ENCODE measurements around the gene NEK8.
"Not testable (repeated sequence)": the region's sequence is repeated elsewhere in the genome, so short reads cannot be mapped to it uniquely, and the experiment has no call there.

Gene NEK8

GRCh38 chr17:28725660-28726225 lies 2.8 kb upstream of the NEK8 start:
- Mint-ChIP-seq H3K27me3 (peaks cover 2% of the 10 kb centered on the region), H3K4me1 (ENCODE audit: low read depth) (peaks cover 65% of the 10 kb centered on the region), H3K9me3 (no peaks in the 10 kb centered on the region), H3K36me3 (ENCODE audit: low read depth) (peaks cover 53% of the 10 kb centered on the region), H3K27ac (peak overlapping the region; percentile 83), H3K4me3 (peak overlapping the region; percentile 96)
- intact Hi-C loops (cut with micrococcal nuclease), result loop anchor here (2.0 to 5.0 kb wide), 2 partner anchors 37 to 223 kb away; no protein-coding TSS in a partner anchor

DNA sequence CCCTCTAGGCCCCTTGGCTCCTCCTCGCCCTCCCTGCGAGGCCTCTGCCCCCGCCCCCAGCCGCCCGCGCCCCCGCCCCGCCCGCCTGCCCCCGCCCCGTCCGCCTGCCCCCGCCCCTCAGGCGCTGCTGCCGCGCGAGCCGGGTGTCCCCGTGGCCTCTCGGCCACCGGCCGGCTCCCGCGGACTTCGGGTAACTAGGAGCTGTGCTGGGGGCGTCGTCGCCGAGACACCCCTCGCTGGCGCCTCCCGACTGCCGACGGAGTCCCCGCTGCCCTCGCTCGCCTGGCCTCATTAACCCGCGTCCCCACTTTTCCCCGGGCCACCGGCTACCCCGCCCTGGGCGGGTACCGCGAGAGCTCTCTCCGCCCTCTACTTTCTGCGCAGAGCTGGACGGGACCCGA lies 2.4 kb upstream of the NEK8 start, which contains the start of gene TLCD1:
TLCD1 (minus strand) TSS at position 8 of the 401 bp plus-strand sequence. CDS start 136 bp downstream, outside the sequence.
- H3K36me3 Mint-ChIP-seq (ENCODE audit: low read depth), result peaks cover 48% of the 10 kb centered on the region
- H3K27ac Mint-ChIP-seq, result peak within 1 kb of the TSS; percentile 83
- H3K4me3 Mint-ChIP-seq, result peak within 1 kb of the TSS; percentile 96
- no peaks in the 10 kb centered on the region for H3K9me3 Mint-ChIP-seq
- H3K27me3 Mint-ChIP-seq, result peaks cover 2% of the 10 kb centered on the region
- H3K4me1 Mint-ChIP-seq (ENCODE audit: low read depth), result peaks cover 60% of the 10 kb centered on the region
- intact Hi-C loops (cut with micrococcal nuclease), result loop anchor here (2.0 to 5.0 kb wide), 2 partner anchors 36 to 223 kb away; no protein-coding TSS in a partner anchor

DNA sequence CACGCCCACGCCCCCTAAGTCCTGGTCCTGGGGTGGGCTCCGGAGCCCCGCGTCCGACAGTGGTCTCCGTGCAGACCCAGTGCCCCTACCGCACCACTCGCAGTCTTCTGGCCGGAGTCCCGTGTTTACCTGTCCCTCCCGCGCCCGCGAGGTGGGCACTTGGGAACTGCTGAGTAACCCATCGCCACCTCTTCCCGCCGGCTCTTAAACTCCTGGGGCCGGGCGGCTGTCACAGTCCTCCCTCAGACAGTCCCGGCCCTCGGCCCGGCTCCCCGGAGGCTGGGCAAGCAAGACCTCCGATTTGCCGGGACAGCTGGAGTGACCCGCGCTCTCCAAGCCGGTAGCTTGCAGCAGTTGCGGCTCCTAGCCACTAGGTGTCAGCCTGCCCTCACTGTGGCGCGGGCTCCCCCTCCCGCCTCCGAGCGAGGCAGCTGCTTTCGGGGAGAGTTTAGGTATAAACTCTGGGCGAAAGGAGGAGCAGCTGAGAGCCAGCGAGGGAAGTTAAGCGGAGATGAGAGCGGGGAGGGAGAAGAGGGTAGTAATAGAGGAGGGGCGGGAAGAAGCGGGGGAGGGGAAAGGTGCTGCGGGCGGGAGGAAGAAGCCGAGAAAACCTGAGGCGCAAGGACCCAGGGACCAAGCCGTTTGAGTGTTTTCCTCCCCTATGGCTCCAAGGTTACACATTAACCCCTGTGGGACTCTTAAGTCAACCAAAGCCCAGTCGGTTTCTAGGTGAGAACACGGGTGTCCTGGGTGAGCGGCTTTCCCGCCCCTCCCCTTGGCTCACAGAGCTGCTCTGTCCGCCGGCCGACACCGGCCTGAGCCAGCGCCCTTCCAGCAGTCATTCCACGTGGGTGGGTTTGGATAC lies 1.7 kb upstream of the NEK8 start:
- H3K9me3 Mint-ChIP-seq, result no peaks in the 10 kb centered on the region
- peak overlapping the region; percentile 96 for H3K4me3 Mint-ChIP-seq
- peaks cover 2% of the 10 kb centered on the region for H3K27me3 Mint-ChIP-seq
- H3K27ac Mint-ChIP-seq, result peak overlapping the region; percentile 83
- peaks cover 55% of the 10 kb centered on the region for H3K4me1 Mint-ChIP-seq (ENCODE audit: low read depth)
- H3K36me3 Mint-ChIP-seq (ENCODE audit: low read depth), result peaks cover 42% of the 10 kb centered on the region
- intact Hi-C loops (cut with micrococcal nuclease), result loop anchor here (1.0 to 5.0 kb wide), 3 partner anchors 23 to 222 kb away; no protein-coding TSS in a partner anchor

DNA sequence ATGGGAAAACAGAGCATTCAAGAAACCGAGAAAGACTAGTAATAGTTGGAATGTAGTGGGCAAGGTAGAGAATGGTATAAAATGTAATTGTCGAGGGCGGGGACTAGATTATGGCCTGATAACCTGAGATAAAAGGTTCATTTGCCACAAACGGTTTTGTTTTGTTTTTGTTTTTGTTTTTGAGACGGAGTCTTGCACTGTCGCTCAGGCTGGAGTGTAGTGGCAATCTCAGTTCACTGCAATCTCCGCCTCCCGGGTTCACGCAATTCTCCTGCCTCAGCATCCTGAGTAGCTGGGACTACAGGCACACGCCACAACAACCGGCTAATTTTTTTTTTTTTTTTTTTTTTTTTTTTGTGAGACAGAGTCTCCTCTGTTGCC lies 1.4 kb downstream of the NEK8 start:
- peak overlapping the region; percentile 81 for H3K27ac Mint-ChIP-seq

DNA sequence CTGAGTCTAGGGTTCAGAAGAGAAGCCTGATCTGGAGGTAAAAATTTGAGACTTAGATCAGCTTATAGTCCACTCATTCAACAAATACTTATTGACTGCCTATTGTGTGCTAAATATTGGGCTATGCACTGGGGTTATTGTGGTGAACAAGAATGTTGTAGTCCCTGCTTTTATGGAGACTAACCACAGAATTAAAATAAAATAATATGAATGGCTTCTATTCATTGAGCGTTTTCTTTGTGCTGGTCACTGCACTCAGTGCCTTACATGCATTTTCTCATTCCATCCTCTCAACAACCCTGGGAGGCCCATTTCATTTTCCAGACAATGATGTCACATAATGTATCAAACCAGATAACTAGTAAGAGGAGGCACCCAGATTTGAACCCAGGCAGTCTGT lies 4.8 kb downstream of the NEK8 start:
- Mint-ChIP-seq H3K27ac (no peak overlapping the region), H3K4me1 (ENCODE audit: low read depth) (peaks cover 13% of the 10 kb centered on the region), H3K27me3 (peaks cover 5% of the 10 kb centered on the region), H3K36me3 (ENCODE audit: low read depth) (no peaks in the 10 kb centered on the region), H3K9me3 (no peaks in the 10 kb centered on the region), H3K4me3 (no peak overlapping the region)
- intact Hi-C loops (cut with micrococcal nuclease), result no loop called here

More for the DNA sequence above, 1.4 kb downstream of the NEK8 start:
- Mint-ChIP-seq H3K36me3 (ENCODE audit: low read depth) (peaks cover 11% of the 10 kb centered on the region), H3K4me1 (ENCODE audit: low read depth) (peaks cover 39% of the 10 kb centered on the region), H3K27me3 (peaks cover 2% of the 10 kb centered on the region), H3K4me3 (no peak overlapping the region), H3K9me3 (no peaks in the 10 kb centered on the region)
- intact Hi-C loops (cut with micrococcal nuclease), result loop anchor here (5.0 kb wide), 1 partner anchor 32 kb away; no protein-coding TSS in a partner anchor

DNA sequence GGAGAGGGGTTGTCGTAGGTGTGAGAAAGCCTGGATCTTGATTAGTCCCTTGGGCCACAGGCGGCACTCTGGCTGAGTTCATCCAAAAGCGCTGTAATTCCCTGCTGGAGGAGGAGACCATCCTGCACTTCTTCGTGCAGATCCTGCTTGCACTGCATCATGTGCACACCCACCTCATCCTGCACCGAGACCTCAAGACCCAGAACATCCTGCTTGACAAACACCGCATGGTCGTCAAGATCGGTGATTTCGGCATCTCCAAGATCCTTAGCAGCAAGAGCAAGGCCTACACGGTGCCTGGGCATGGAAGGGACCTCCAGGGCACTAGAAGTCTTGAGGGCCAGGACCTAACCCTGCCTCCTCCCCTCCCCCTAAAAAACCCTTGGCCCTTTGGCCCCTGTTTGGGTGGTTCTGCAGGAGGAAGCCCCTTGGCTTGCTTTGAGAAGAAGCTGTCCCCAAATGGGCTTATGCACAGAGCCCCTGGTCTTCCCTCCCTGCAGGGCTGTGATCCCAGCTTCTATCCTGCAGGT lies 6.2 kb downstream of the NEK8 start:
- Mint-ChIP-seq H3K9me3 (no peaks in the 10 kb centered on the region), H3K27me3 (peaks cover 14% of the 10 kb centered on the region), H3K36me3 (ENCODE audit: low read depth) (no peaks in the 10 kb centered on the region), H3K4me3 (no peak overlapping the region), H3K27ac (no peak overlapping the region), H3K4me1 (ENCODE audit: low read depth) (peaks cover 4% of the 10 kb centered on the region)
- intact Hi-C loops (cut with micrococcal nuclease), result no loop called here

DNA sequence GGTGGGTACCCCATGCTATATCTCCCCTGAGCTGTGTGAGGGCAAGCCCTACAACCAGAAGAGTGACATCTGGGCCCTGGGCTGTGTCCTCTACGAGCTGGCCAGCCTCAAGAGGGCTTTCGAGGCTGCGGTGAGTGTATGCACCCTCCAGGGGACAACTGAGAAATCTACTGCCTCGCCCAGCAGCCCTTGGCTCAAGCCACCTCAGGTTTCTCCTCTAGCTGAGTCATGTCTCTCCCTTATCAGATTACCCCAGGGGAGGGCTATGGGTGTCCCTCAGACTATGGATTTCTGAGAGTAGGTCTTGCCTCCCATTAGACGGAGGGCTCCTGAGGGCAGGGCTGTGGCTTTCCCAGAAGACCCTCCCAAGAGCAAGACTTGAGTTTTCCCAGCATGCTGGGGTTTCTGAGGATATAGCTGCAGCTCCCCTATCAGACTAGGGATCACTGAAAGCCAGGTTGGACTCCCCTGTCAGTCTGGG lies 6.7 kb downstream of the NEK8 start:
- no peaks in the 10 kb centered on the region for H3K4me1 Mint-ChIP-seq (ENCODE audit: low read depth)
- peaks cover 14% of the 10 kb centered on the region for H3K27me3 Mint-ChIP-seq
- H3K4me3 Mint-ChIP-seq, result no peak overlapping the region
- intact Hi-C loops (cut with micrococcal nuclease), result no loop called here
- H3K27ac Mint-ChIP-seq, result no peak overlapping the region
- no peaks in the 10 kb centered on the region for H3K36me3 Mint-ChIP-seq (ENCODE audit: low read depth)
- H3K9me3 Mint-ChIP-seq, result no peaks in the 10 kb centered on the region

GRCh38 chr17:28735913-28736769 lies 7.6 kb downstream of the NEK8 start:
- H3K4me3 Mint-ChIP-seq; intact Hi-C loops (cut with micrococcal nuclease); H3K4me1 Mint-ChIP-seq (ENCODE audit: low read depth); H3K9me3 Mint-ChIP-seq; H3K27ac Mint-ChIP-seq; H3K36me3 Mint-ChIP-seq (ENCODE audit: low read depth): not testable (repeated sequence)
- peaks cover 17% of the 10 kb centered on the region for H3K27me3 Mint-ChIP-seq

GRCh38 chr17:28737316-28737715 lies 8.7 kb downstream of the NEK8 start:
- peaks cover 17% of the 10 kb centered on the region for H3K27me3 Mint-ChIP-seq
- H3K27ac Mint-ChIP-seq, result no peak overlapping the region
- no peaks in the 10 kb centered on the region for H3K36me3 Mint-ChIP-seq (ENCODE audit: low read depth)
- H3K4me1 Mint-ChIP-seq (ENCODE audit: low read depth), result peaks cover 17% of the 10 kb centered on the region
- intact Hi-C loops (cut with micrococcal nuclease), result no loop called here
- no peak overlapping the region for H3K4me3 Mint-ChIP-seq
- H3K9me3 Mint-ChIP-seq, result no peaks in the 10 kb centered on the region

DNA sequence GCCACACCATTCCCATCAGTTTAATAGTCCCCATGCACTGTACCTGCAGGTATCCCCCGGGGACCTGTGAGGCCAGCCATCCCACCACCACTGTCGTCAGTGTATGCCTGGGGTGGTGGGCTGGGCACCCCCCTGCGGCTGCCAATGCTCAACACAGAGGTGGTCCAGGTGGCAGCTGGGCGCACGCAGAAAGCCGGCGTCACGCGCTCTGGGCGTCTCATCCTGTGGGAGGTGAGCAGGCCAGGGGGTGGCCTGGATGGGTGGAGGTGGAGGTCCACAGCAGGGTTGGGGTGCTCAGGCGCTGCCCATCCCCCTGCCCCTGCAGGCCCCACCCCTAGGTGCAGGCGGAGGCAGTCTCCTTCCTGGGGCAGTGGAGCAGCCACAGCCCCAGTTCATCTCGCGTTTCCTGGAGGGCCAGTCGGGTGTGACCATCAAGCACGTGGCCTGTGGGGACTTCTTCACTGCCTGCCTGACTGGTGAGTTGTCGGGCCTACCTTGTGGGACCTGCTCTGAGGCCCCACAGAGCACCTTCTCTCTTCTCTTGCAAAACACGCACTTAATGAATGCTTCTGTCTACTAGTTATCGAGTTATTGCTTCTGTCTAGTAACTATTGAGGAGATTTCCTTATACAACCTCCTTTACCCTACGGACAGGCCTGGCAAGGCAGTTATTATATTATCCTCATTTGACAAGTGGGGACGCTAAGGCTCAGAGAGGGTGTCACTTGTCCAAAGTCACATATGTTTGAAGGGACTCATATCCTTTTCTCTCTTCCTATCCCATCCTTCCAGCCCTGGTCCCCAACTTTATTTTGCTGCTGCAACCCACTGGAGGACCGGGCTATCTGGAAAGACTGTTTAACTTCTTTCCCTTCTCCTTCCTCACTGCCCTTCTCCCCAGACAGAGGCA lies 9.4 kb downstream of the NEK8 start:
- Mint-ChIP-seq H3K4me3 (no peak overlapping the region), H3K27me3 (peaks cover 17% of the 10 kb centered on the region), H3K4me1 (ENCODE audit: low read depth) (peaks cover 24% of the 10 kb centered on the region), H3K27ac (no peak overlapping the region), H3K9me3 (no peaks in the 10 kb centered on the region), H3K36me3 (ENCODE audit: low read depth) (no peaks in the 10 kb centered on the region)
- intact Hi-C loops (cut with micrococcal nuclease), result no loop called here

DNA sequence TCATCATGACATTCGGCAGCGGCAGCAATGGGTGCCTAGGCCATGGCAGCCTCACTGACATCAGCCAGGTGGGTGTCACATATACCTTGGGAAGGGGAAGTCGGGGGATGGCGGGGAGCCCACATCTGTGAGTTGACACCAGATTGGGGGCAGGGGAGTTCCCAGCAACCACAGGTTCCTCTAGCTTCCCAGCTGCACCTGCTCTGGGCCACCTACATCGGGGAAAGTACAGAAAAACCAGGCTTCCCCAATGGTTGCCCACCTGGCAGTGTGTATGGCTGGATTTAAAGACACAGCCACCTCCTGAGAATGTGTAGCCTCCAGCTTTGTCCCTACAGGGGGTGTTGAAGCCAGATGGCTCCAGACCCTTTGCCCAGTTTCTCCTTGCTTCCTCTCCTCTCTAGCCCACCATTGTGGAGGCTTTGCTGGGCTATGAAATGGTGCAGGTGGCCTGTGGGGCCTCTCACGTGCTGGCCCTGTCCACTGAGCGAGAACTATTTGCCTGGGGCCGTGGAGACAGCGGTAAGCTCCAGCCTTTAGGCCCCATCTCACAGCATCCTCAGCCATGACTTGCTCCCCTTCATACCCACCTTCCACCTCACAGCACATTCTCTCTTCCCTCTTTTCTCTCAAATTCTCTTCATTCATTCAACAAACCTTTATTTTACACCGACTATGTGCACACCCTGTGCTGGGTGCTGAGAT lies 10.2 kb downstream of the NEK8 start:
- intact Hi-C loops (cut with micrococcal nuclease), result no loop called here
- Mint-ChIP-seq H3K4me3 (no peak overlapping the region), H3K36me3 (ENCODE audit: low read depth) (no peaks in the 10 kb centered on the region), H3K4me1 (ENCODE audit: low read depth) (peaks cover 28% of the 10 kb centered on the region), H3K27me3 (peaks cover 17% of the 10 kb centered on the region), H3K27ac (no peak overlapping the region), H3K9me3 (no peaks in the 10 kb centered on the region)

All from dendritic cell treated with granulocyte-macrophage colony-stimulating factor and Interleukin-4, amounts not matched to agents 40 ng/mL and 50 ng/mL, for 4 days (primary cell).